Lower leg skin (tissue), 4 donors: Measurements from ENCODE around the gene SYNJ2BP. TPM values are rescaled to one million over a fixed set of nuclear protein-coding genes. Genes with fewer than 3 reads are reported as not detected.

Experiments used
- DNase-seq, 2 donors: peaks; one replicate each; pipeline ENCODE4 v3.0.0-alpha.2; 2019; ENCODE audit warnings: low spot score in 2 of 2
- H3K4me3 ChIP-seq: fragments of 200-600 bp; sonication (generic); 2 replicates; pipeline ENCODE4 v1.5.1; 2017; ENCODE audit warnings: mild to moderate bottlenecking, low read depth; ENCODE audit not compliant: poor library complexity, severe bottlenecking
- CTCF ChIP-seq, 3 donors: fragments of 450-650 bp; IDR thresholded peaks; one replicate each; pipeline ENCODE4 v1.5.1; 2016; ENCODE audit warnings: antibody characterized with exemption in 3 of 3, mild to moderate bottlenecking in 3 of 3, moderate library complexity in 2 of 3
- POLR2A ChIP-seq, 2 donors: fragments of 450-650 bp; IDR thresholded peaks; one replicate each; pipeline ENCODE4 v1.6.1; 2016 to 2017; ENCODE audit warnings: antibody characterized with exemption in 2 of 2, mild to moderate bottlenecking in 1 of 2, moderate library complexity in 1 of 2
- WGBS, 2 donors: methylation state at CpG; one replicate each; pipeline ENCODE4 v1.1.5; 2018; 5-methylcytosine and 5-hydroxymethylcytosine counted together
- intact Hi-C: fragments of 100-400 bp; cut with DNase I; formaldehyde crosslinking; loops from one replicate; pipeline ENCODE4 v1.15.0; 2023; ENCODE audit warnings: low total_unique reads
- total RNA-seq, 4 donors: library from RNA; depleted of rRNA; stranded (reverse); fragments of >200 nt; gene quantifications; one replicate each; pipeline ENCODE4 v1.1.0, GENCODE V29; 2016

SYNJ2BP gene
- total RNA-seq, result 10 to 100 TPM in 2 of 4 donors, 1 to 10 TPM in 2; 5.9 to 14.5 (median 10.5) TPM

DNA sequence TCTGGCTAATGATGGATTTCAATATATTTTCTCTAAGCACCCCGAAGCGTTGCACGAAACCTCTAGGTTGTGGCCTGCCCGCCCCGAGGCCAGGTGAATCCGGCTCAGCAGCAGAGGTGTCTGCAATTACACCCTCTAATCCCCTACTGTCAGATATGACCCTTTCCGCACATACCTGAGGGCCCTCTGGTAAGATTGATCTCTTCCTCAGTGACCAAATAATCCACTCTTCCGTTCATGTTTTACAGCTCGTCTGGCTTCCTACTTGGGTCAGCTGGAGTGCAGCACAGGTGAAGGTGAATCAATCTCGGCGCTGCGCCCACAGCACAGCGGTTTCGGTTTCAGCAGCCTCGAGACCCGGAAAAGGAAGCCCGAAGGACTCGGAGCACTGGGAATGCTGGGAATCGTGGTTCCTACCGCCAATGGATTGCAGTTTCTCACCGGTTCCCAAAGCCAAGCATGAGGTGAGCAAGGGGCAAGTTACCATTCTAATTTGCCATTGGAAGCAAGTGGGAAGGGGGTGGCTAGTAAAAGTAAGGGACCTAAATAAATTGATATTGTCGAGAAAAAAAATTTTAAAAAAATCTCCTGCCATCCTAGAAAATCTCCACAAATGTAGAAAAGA is at the start of gene SYNJ2BP:
Gene SYNJ2BP (minus strand): TSS at position 366 of the 625 bp plus-strand sequence. CDS start 127 bp downstream, at position 239.
- 1% methylated on average over 22 of the region's 22 CpGs for WGBS, 2 donors
- peak; percentile 65 to 92 for DNase-seq
- peak within 1 kb of the TSS; percentile 55 for H3K4me3 ChIP-seq
- intact Hi-C loops, result no loop called here
- no peak for TF ChIP-seq CTCF (IDR thresholded peaks at IDR 0.05)
- TF ChIP-seq POLR2A (IDR thresholded peaks at IDR 0.05), result no peak

DNA sequence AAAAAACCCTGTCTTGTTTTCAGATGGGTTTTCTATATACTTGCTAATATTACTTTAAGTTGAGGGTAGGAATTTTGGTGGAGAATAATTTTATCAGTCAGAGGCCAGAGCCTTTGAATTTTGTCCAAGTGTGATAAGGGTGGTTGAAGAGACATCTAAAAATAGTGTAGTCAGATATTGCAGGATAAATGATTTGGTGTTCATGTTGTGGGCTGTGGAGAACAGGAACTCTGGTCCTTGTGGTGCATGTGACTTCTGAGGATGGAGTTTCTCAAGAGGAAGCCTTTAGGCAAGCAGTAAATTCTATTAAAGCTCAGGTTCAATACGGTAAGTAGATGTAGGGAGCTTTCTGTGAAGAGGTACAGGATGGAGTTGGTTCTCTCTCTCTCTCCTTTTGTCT is 37.8 kb upstream of the SYNJ2BP start:
- intact Hi-C loops, result no loop called here
- TF ChIP-seq CTCF (IDR thresholded peaks at IDR 0.05), result no peak
- no peak for TF ChIP-seq POLR2A (IDR thresholded peaks at IDR 0.05)
- no peak overlapping the region for H3K4me3 ChIP-seq
- no peak for DNase-seq
- WGBS, 2 donors, result 53 to 70% methylated on average over 1 of the region's 1 CpG

- TF ChIP-seq CTCF (IDR thresholded peaks at IDR 0.05) (no peak), POLR2A (IDR thresholded peaks at IDR 0.05) (no peak)
- 92 to 97% methylated on average over 1 of the region's 1 CpG for WGBS, 2 donors
- H3K4me3 ChIP-seq, result no peak within 1 kb of the TSS
Observed at GRCh38 chr14:70451874-70452273, 35.0 kb upstream of the SYNJ2BP start, which contains the start of gene ADAM21. Gene ADAM21 (plus strand): TSS chr14:70452174. CDS start chr14:70457500, 5,326 bp downstream.

GRCh38 chr14:70448633-70449340 is 31.9 kb upstream of the SYNJ2BP start:
- H3K4me3 ChIP-seq, result no peak overlapping the region
- WGBS, 2 donors, result 76 to 80% methylated on average over 4 of the region's 4 CpGs
- no peak for DNase-seq
- TF ChIP-seq CTCF (IDR thresholded peaks at IDR 0.05) (no peak), POLR2A (IDR thresholded peaks at IDR 0.05) (no peak)
- intact Hi-C loops, result no loop called here

More at GRCh38 chr14:70451874-70452273, 35.0 kb upstream of the SYNJ2BP start, which contains the start of gene ADAM21:
- no peak for DNase-seq
- intact Hi-C loops, result no loop called here

GRCh38 chr14:70442750-70443149 is 25.9 kb upstream of the SYNJ2BP start:
- TF ChIP-seq POLR2A (IDR thresholded peaks at IDR 0.05) (no peak), CTCF (IDR thresholded peaks at IDR 0.05) (no peak)
- DNase-seq, result no peak
- 86 to 88% methylated on average over 4 of the region's 4 CpGs for WGBS, 2 donors
- intact Hi-C loops, result no loop called here
- no peak overlapping the region for H3K4me3 ChIP-seq
